ENCODE data around the gene ATP10B. TPM values are rescaled to one million over a fixed set of nuclear protein-coding genes. Genes with fewer than 3 reads are reported as not detected.

ATP10B gene
- total RNA-seq, result not detected in 2 replicates

GRCh38 chr5:160852049-160852448, at the start of gene ATP10B:
TSS of gene ATP10B (minus strand) at chr5:160852211. CDS start at chr5:160688074, 164,137 bp downstream.

Measured in smooth muscle cell of trachea (primary cell).